GM18870 (cell line): Measurements from ENCODE around the gene HIGD2A.

ENCODE experiments used
- ATAC-seq: cut with Tn5 transposase; IDR thresholded peaks from one replicate; pipeline ENCODE4 v1.9.1; 2021; ENCODE audit warnings: moderate library complexity; ENCODE audit not compliant: unreplicated experiment

The HIGD2A gene

GRCh38 chr5:176368726-176369125 lies 19.8 kb upstream of the HIGD2A start:
- no peak for ATAC-seq

DNA sequence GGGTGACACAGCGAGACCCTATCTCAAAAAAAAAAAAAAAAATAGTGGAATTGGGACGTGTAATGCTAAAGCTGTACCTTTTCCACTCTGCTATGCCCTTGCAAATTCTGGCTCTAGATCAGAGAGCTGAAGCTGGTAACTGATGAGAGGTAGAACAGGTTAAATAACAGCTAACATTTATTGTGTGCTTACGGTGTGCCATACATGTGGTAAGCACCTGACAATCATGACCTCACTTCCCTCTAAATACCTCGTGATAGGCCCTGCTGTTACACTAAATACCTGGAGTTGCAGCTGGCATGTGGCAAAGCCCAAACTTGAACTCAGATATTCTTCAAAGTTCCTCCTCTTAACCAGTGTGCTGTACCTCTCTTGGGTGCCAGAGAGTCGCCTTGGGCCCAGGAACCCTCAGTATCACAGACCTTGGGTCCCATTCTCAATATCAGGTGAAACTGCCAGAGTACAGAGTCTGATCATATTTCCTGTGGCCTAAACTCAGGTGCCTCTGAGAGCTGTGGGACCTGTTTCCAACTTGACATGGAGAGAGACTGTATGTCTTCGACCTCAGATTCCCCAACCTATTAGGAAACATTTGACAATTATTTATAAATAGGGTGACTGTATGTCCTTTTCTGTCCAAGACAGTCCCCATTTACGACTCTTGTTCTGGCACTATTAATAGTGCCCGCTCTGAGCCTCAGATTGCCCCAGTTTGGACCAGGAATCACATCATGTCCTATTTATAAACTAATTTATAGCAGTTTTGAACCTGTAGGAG lies 18.4 kb upstream of the HIGD2A start:
- no peak for ATAC-seq

DNA sequence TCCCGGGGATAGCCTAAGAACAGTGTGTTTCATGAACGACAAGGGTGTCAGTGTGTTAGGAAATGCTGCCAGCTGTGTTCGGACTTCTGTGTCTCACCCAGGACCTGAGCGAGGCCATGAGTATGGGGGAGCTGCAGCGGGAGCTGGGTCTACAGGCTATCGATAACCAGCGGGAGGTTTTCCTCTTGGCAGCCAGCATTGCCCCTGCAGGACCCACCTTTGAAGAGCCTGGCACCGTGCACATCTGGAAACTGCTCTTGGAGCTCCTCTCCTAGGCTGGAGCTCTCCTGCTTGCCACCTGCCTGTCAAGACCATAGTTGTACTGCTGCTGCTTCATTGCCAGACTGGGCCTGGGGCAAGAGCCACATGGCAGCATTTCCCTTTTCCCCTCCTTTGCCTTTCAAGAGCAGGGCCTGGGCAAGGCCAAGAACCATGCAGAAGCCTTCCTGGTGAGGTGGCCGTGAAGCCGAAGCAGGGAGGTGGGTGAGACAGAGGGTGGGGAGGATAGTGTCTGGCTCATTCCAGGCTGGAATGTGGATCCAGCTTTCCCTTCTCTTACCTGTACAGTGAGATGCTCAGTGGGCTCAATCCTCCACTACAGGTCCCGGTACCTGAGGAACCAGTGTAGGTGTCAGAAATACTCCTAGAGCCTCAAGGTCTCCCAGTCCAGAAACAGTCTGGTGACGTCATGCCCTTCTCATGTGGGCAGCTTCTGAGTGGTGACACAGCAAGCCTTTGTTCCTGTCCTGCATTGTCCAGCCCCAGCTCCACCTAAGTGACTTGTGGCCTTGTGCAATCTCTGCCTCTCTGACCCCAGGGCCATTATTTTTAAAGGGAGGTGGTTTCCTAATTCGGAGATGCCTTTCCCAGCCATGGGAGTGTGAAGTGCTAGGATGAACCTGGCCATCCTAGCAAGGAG lies 16.7 kb upstream of the HIGD2A start:
- ATAC-seq: no peak

- no peak for ATAC-seq
Observed at GRCh38 chr5:176373100-176373818, 15.3 kb upstream of the HIGD2A start.

DNA sequence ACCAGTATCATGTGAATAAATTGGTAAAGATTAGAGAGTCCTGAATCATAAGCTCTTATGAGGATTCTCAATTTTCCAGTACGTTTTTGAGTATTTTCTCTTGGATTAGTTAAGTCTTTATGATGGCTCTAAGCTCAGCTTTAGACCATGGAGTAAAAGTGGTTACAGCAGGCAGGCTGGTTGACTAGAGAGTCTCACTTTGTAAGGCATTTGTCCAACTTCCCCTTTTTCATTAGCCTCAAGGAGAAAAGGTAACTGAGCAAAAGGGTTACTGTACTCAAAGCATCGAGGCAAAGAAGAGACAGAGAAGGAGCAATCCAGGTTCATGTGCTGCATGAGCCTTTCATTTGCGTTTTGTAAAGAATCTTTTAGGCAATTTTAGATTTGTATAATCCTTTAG lies 8.7 kb upstream of the HIGD2A start:
- ATAC-seq: no peak

DNA sequence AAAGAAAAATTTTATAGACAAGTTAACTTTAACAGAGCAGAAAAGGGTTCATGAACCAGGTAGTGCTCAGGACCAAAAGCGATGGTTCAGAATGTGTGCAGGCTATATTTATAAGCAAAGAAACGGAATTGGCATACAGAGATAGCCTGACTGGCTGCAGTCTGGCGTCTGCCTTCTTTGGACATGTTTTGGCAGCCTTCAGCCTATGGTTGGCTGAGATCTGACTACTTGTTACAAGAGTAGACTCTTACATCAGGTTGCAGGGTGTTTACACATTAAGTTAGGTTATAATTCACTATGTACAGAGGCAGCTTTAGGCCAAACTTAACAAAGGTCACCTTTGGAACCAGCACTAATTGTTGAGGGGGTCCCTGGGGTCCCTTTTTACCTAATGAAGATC lies 7.1 kb upstream of the HIGD2A start:
- ATAC-seq: no peak

GRCh38 chr5:176381979-176382378 lies 6.6 kb upstream of the HIGD2A start:
- ATAC-seq: no peak

DNA sequence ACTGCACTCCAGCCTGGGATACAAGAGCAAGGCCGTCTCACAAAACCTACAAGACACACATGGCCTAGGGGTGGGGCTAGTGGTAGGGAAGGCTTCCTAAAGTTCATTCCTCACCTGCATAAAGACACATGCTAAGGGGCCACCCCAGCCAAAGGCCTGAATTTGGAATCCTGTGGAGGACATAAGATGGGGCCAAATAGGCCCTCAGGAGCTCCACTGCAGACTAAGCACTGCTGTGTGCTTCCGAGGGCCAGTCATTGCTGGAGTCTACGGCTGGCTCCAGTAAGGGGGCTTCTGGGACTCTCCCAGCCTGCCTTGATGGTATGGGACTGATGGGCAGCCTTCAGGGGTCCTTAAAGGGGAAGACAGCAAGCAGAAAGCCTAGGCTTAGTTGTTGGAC lies 5.8 kb upstream of the HIGD2A start:
- ATAC-seq: no peak

DNA sequence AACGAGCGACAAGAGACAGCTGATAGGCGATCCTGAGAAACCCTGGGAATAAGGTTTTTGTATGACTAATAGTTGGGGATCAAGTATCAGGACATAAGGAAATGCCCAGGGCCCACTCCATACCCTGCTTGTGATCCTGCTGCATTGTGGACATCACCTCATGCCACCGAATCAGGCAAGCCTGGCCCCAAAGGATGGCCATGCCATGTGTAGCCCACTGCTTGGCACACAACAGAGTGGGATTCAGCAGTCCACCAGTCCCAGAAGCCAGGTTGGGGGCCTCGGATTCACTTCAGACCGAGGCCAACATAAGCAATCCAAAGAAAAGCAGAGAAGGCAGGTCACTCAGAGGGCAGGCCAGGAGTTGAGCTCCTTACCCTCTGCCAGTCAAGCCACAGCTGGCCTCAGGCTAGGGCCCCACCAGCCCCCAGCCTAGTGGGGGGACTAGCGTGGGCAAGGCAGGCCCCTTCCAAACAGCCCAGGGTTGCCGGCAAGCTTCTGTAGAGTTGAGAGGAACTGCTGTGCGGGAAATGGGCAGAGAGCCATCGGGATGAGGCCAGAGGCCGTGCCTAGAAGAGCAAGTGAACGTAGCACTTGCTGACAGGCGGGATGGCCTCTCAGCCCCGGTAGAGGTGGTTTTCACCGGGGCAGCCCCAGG lies 5.2 kb upstream of the HIGD2A start:
- ATAC-seq: no peak

DNA sequence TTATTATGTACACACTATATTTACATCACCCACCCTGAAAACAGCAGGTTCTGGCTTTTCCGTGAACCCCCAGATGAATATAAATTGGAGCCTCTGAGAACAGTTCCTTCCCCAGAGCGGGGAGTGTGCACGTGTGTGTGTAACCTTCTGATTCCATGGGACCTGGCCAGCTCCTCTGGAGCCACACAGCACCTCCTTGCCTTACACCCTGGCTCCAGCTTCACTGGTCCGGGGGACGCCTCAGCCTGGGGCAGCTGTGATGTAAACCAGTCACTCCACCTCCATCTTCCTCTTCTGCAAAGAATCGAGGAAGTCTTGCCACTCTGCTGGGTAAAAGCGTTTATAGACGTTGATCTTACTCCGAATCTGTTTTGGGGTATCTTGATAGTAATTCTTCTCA lies 4.6 kb upstream of the HIGD2A start:
- no peak for ATAC-seq

- no peak for ATAC-seq
Observed at GRCh38 chr5:176384366-176384930, 4.1 kb upstream of the HIGD2A start.

- ATAC-seq: no peak
Observed at GRCh38 chr5:176384991-176385390, 3.6 kb upstream of the HIGD2A start.

- no peak for ATAC-seq
Observed at GRCh38 chr5:176386491-176386890, 2.1 kb upstream of the HIGD2A start.

GRCh38 chr5:176387384-176387925 lies 1.1 kb upstream of the HIGD2A start:
- no peak for ATAC-seq

DNA sequence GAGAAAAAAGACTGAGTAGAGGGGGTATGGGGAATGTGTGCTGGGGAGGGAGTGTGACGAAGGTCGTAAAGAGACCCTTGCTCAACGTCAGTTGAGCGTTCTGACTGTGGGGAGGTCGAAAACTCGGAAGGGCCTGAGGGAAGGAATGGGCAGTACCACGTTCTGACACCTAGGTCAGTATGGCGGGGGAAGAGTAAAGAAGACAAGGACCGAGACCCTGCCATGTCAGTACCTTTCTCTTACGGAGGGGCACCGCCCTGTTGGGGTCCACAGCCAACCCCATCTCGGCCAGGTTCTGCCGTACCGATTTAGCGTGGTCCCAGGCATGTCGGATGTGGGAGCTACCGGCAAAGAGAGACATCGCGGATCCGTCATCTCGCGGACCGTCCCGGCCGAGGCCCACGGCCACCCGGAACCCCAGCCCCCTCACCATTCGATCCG lies 528 bp upstream of the HIGD2A start:
- ATAC-seq: no peak

- peak; percentile 14 for ATAC-seq
Observed at GRCh38 chr5:176389135-176390123, 878 bp downstream of the HIGD2A start.

- ATAC-seq: no peak
Observed at GRCh38 chr5:176391479-176391878, 2.9 kb downstream of the HIGD2A start.

DNA sequence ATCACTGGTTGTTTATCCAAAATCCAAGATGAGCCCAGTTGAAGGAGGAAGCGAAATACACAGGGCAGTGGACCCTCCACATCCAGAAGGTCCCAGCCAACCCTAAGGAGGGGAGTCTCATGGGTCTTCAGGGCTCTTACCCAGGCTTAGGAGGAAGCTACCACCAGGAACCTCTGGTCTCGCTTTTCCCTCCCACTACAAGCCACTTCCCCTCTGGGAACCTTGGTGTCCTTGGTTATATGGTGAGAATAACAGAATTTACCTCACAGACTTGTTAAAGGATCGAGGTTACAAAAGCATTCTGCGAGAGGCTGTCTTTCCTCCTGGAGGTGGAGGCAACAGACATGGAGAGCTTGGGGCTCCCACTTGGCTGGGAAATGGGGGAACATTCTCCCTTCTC lies 3.4 kb downstream of the HIGD2A start:
- ATAC-seq: no peak

DNA sequence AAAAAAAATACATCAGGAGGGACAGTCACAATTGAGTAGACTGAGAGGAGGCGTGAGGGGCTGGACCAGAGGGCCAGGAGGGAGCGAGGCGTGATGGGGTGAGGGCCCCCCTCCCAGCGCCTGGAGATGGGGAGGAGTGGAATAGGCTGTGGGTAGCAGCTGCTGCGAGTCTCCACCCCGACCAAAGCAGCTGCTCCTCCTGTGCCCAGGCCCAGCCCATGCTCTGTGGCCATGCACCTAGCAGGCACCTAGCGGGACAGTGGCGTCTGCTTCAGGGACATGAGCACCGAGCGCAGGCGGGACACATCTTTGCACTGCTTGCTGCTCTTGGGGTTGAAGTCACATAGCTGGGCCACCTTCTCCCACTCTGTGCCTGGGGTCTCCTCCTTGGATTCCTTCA lies 4.0 kb downstream of the HIGD2A start:
- ATAC-seq: no peak
